GM20000 (cell line): Measurements from ENCODE around the gene ANTKMT.

Experiments used
- DNase-seq: peaks from one replicate; pipeline ENCODE4 v3.0.0; 2012; ENCODE audit warnings: low spot score
- CTCF ChIP-seq: IDR thresholded peaks from 2 replicates; pipeline ENCODE4 v1.5.1; 2012; ENCODE audit warnings: mild to moderate bottlenecking, control low read depth; ENCODE audit errors: extremely low read depth, missing control alignments

Gene ANTKMT

GRCh38 chr16:674968-675883 lies 45.7 kb upstream of the ANTKMT start, which contains the start of gene RHBDL1:
Gene RHBDL1, plus strand, starts transcription at chr16:675671. Its CDS starts 120 bp downstream, at chr16:675791.
- no peak for TF ChIP-seq CTCF
- DNase-seq, result no peak

- no peak for TF ChIP-seq CTCF
- no peak for DNase-seq
These were observed 44.9 kb upstream of the ANTKMT start for GRCh38 chr16:675884-676564.

GRCh38 chr16:676565-676902 lies 44.4 kb upstream of the ANTKMT start:
- TF ChIP-seq CTCF, result no peak
- DNase-seq, result no peak

- no peak for DNase-seq
- no peak for TF ChIP-seq CTCF
These were observed 44.0 kb upstream of the ANTKMT start for GRCh38 chr16:676913-677312.

- no peak for DNase-seq
- no peak for TF ChIP-seq CTCF
These were observed 43.4 kb upstream of the ANTKMT start for GRCh38 chr16:677316-678190.

GRCh38 chr16:678209-678857 lies 42.6 kb upstream of the ANTKMT start:
- DNase-seq, result no peak
- no peak for TF ChIP-seq CTCF
